B cell (primary cell): ENCODE measurements around the gene TRPV2. TPM values are rescaled to one million over a fixed set of nuclear protein-coding genes. Genes with fewer than 3 reads are reported as not detected.
"Not testable (repeated sequence)": the region's sequence is repeated elsewhere in the genome, so short reads cannot be mapped to it uniquely, and the experiment has no call there.

ENCODE experiments used
- ATAC-seq: fragments of 200-7000 bp; cut with Tn5 transposase; one replicate; pipeline ENCODE4 v1.10.0; 2021; ENCODE audit warnings: low read depth, mild to moderate bottlenecking, moderate number of reproducible peaks, moderate library complexity
- CTCF ChIA-PET: fragments of 350-600 bp; sonication (Branson Sonifier 250); formaldehyde crosslinking; loops from one replicate; lab custom pipeline; 2021; ENCODE audit warnings: antibody characterized with exemption, inconsistent platforms; lab: Charles Lee
- POLR2A ChIA-PET: fragments of 350-600 bp; sonication (Branson Sonifier 250); formaldehyde crosslinking; loops from one replicate; lab custom pipeline; 2021; ENCODE audit warnings: antibody characterized with exemption; lab: Charles Lee
- DNase-seq: peaks from one replicate; pipeline ENCODE4 v3.0.0; 2013
- H2AFZ ChIP-seq: 2 replicates; pipeline ENCODE4 v1.6.1; 2012; ENCODE audit warnings: mild to moderate bottlenecking, low read depth, low read length; ENCODE audit not compliant: insufficient read depth, poor library complexity, severe bottlenecking
- H3K27ac ChIP-seq, 2 donors: 1 replicate in 1 of 2; 2 replicates in 1 of 2; pipeline ENCODE4 v1.5.1; 2012 to 2013; ENCODE audit warnings: low read length in 2 of 2, mild to moderate bottlenecking in 2 of 2, moderate library complexity in 1 of 2
- H3K27me3 ChIP-seq, 4 experiments: fragments of 200-600 bp in 1 of 4; sonication (generic) in 1 of 4; replicated peaks in 1 of 4; 1 replicate in 2 of 4; 2 replicates in 2 of 4; pipeline versions ENCODE4 v1.6.1 to v1.7.0; 2013 to 2016; ENCODE audit warnings: low read length in 3 of 4, mild to moderate bottlenecking in 2 of 4, mixed read lengths in 1 of 4, moderate library complexity in 1 of 4; ENCODE audit not compliant: insufficient read depth in 4 of 4, control insufficient read depth in 3 of 4; ENCODE audit errors: control extremely low read depth in 1 of 4
- H3K36me3 ChIP-seq, 2 experiments: replicated peaks in 1 of 2; 1 replicate in 1 of 2; 2 replicates in 1 of 2; pipeline versions ENCODE4 v1.6.1 to v1.7.1; 2013; ENCODE audit warnings: low read length in 1 of 2; ENCODE audit not compliant: insufficient read depth in 2 of 2, control insufficient read depth in 1 of 2; ENCODE audit errors: control extremely low read depth in 1 of 2, extremely low read depth in 1 of 2
- H3K4me1 ChIP-seq, 2 donors: fragments of 200-600 bp in 1 of 2; sonication (generic) in 1 of 2; 1 replicate in 1 of 2; 2 replicates in 1 of 2; pipeline versions ENCODE4 v1.5.1 to v1.6.1; 2013 to 2017; ENCODE audit warnings: low read length in 2 of 2; ENCODE audit not compliant: control insufficient read depth in 2 of 2, insufficient read depth in 2 of 2
- H3K4me2 ChIP-seq: replicated peaks from 2 replicates; pipeline ENCODE3; 2012; ENCODE audit warnings: mild to moderate bottlenecking, low read depth, low read length; ENCODE audit not compliant: poor library complexity, severe bottlenecking
- H3K4me3 ChIP-seq, 5 experiments: fragments of 200-600 bp in 1 of 5; sonication (generic) in 1 of 5; 1 replicate in 3 of 5; 2 replicates in 2 of 5; pipeline versions ENCODE4 v1.5.1 to v1.7.0; 2011 to 2016; ENCODE audit warnings: low read length in 4 of 5, mild to moderate bottlenecking in 4 of 5, low read depth in 2 of 5, control low read depth in 1 of 5, moderate library complexity in 1 of 5; ENCODE audit not compliant: insufficient read depth in 1 of 5; ENCODE audit errors: control extremely low read depth in 1 of 5, extremely low read depth in 1 of 5
- H3K79me2 ChIP-seq: fragments of 200-600 bp; sonication (generic); one replicate; pipeline ENCODE4 v1.6.0; 2016; ENCODE audit warnings: low read length; ENCODE audit not compliant: control insufficient read depth, insufficient read depth
- H3K9ac ChIP-seq: fragments of 200-600 bp; sonication (generic); 2 replicates; pipeline ENCODE4 v1.6.1; 2017; ENCODE audit warnings: mild to moderate bottlenecking, low read length, moderate library complexity
- H3K9me3 ChIP-seq, 3 donors: one replicate each; pipeline versions ENCODE4 v1.6.1 to v1.7.1; 2013; ENCODE audit warnings: low read length in 2 of 3; ENCODE audit not compliant: control insufficient read depth in 2 of 3, insufficient read depth in 1 of 3; ENCODE audit errors: control extremely low read depth in 1 of 3
- H4K20me1 ChIP-seq: 2 replicates; pipeline ENCODE4 v1.6.0; 2012; ENCODE audit warnings: mild to moderate bottlenecking, low read length; ENCODE audit not compliant: insufficient read depth, control insufficient read depth, poor library complexity, severe bottlenecking
- H3K27ac Mint-ChIP-seq: one replicate; pipeline ENCODE4 v1.8.0; 2021; ENCODE audit warnings: mixed read lengths
- H3K27me3 Mint-ChIP-seq: one replicate; pipeline ENCODE4 v1.8.0; 2021; ENCODE audit warnings: mixed read lengths
- H3K4me1 Mint-ChIP-seq: one replicate; pipeline ENCODE4 v1.8.0; 2021; ENCODE audit warnings: mixed read lengths
- H3K4me3 Mint-ChIP-seq: one replicate; pipeline ENCODE4 v1.8.0; 2021; ENCODE audit warnings: mixed read lengths
- H3K9me3 Mint-ChIP-seq: one replicate; pipeline ENCODE4 v1.8.0; 2022; ENCODE audit warnings: mixed read lengths; ENCODE audit not compliant: insufficient read depth
- EZH2 ChIP-seq: IDR thresholded peaks from 2 replicates; pipeline ENCODE4 v1.6.1; 2012; ENCODE audit warnings: borderline replicate concordance, low read depth, mild to moderate bottlenecking, moderate library complexity, low read length; ENCODE audit not compliant: insufficient read depth, poor library complexity, severe bottlenecking
- WGBS: methylation state at CpG from one replicate; pipeline ENCODE4 v1.1.5; 2013; ENCODE audit warnings: missing lambda C conversion rate; ENCODE audit not compliant: insufficient coverage; 5-methylcytosine and 5-hydroxymethylcytosine counted together
- intact Hi-C: fragments of 100-400 bp; cut with micrococcal nuclease; formaldehyde crosslinking; loops from one replicate; pipeline ENCODE4 v1.10.0; 2022
- polyA plus RNA-seq: library from polyadenylated mRNA; depleted of rRNA; stranded (reverse); fragments of >200 nt; gene quantifications from 2 replicates; pipeline ENCODE4 v1.2.3, GENCODE V29; 2012
- total RNA-seq, 2 donors: library from RNA; stranded (reverse); fragments of 120-200 nt in 1 of 2; gene quantifications; 1 replicate in 1 of 2; 2 replicates in 1 of 2; pipeline versions ENCODE4 v1.2.3 to v1.2.4, GENCODE V29; 2013 to 2022
- TF ChIP-seq, protein P1 (sequence below): fragments of 200-600 bp; IDR thresholded peaks from one replicate; pipeline ENCODE4 v1.8.0; 2022; ENCODE audit warnings: antibody characterized with exemption, mild to moderate bottlenecking

The TRPV2 gene
- total and polyA plus RNA-seq, 2 donors (not counting 1 experiment from before 2014, with no cell fraction given) = 58.6 to 89.0 TPM

DNA sequence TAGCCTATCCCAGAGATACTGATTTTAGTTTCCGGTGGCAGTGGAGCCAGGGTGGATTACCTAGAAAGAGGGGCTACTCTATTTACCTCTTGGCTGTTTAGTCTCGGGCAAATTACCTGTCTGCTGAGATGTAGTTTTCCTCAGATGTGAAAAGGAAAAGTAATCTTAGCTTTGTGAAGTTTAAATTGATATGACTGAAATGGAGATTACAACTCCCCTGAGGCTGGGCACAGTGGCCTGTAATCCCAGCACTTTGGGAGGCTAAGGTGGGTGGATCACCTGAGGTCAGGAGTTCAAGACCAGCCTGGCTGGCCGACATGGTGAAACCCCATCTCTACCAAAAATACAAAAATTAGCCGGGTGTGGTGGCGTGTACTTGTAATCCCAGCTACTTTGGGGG is 25.0 kb downstream of the TRPV2 start:
- ATAC-seq = not testable (repeated sequence)
- CTCF ChIA-PET = interaction anchor here (0.9 to 3.6 kb wide), 5 partner anchors 12 to 81 kb away, joined by 3 to 19 read pairs (median 5); partner anchors contain the start of gene TRPV2

DNA sequence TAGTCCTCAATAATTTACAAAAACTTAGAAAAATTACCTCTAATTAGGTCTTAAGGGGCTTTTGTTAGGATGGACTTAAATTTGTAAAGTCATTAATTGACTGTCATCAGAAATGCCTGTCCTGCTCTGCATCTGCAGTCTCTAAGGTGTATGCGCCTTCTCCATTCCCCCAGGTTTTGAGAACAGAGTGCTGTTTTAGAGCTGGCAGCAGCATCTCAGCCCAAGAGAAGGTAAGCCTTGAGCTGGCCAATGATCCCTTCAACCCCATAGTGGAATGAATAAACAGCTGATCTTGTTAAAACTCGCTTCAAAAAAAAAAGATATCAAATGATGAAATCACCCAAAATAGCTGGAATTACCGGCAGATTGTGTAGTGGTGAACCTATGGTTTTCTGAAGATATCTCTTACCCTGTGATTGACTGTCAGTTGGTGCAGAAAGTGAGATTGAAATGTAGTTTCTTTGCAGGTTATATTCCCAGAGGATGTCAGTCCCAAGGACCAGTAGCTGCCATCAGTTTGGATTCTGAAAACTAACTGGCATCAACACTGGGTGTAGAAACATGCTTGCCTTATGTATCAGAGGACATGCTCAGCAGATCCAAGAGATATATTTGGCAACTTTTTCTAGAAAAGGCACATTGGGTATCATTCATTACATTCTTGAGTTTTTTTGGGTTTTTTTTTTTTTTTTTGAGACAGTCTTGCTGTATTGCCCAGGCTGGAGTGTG is 25.7 kb downstream of the TRPV2 start:
- H3K4me1 ChIP-seq = peaks cover 16 to 26% of the 10 kb centered on the region in 2 donors
- peaks cover 40% of the 10 kb centered on the region for H4K20me1 ChIP-seq
- peak overlapping the region; percentile 87 for H3K4me2 ChIP-seq
- H3K4me1 Mint-ChIP-seq = peaks cover 39% of the 10 kb centered on the region
- intact Hi-C loops = no loop called here
- H3K27me3 Mint-ChIP-seq = no peaks in the 10 kb centered on the region
- no peak overlapping the region for H3K9ac ChIP-seq
- ChIA-PET POLR2A (no interaction called here), CTCF (interaction anchor here (0.6 to 3.6 kb wide), 9 partner anchors 11 to 90 kb away, joined by 3 to 19 read pairs (median 5); partner anchors contain the start of gene TRPV2)
- H3K27me3 ChIP-seq = no peaks in the 10 kb centered on the region
- H3K79me2 ChIP-seq = peaks cover 48% of the 10 kb centered on the region
- no peak overlapping the region for H3K27ac ChIP-seq
- whole genome bisulfite sequencing = 92% methylated on average over 2 of the region's 3 CpGs
- ATAC-seq (no peak), DNase-seq (no peak)
- H3K27ac Mint-ChIP-seq = peak overlapping the region; percentile 46
- H3K36me3 ChIP-seq = peaks cover 8 to 37% of the 10 kb centered on the region in 2 experiments
- no peaks in the 10 kb centered on the region for H3K9me3 ChIP-seq
- H3K9me3 Mint-ChIP-seq = no peaks in the 10 kb centered on the region
- H3K4me3 ChIP-seq = no peak overlapping the region
- peak overlapping the region; percentile 59 for H3K4me3 Mint-ChIP-seq
- H2AFZ ChIP-seq = no peak overlapping the region
- TF ChIP-seq, protein P1, sequence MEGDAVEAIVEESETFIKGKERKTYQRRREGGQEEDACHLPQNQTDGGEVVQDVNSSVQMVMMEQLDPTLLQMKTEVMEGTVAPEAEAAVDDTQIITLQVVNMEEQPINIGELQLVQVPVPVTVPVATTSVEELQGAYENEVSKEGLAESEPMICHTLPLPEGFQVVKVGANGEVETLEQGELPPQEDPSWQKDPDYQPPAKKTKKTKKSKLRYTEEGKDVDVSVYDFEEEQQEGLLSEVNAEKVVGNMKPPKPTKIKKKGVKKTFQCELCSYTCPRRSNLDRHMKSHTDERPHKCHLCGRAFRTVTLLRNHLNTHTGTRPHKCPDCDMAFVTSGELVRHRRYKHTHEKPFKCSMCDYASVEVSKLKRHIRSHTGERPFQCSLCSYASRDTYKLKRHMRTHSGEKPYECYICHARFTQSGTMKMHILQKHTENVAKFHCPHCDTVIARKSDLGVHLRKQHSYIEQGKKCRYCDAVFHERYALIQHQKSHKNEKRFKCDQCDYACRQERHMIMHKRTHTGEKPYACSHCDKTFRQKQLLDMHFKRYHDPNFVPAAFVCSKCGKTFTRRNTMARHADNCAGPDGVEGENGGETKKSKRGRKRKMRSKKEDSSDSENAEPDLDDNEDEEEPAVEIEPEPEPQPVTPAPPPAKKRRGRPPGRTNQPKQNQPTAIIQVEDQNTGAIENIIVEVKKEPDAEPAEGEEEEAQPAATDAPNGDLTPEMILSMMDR = no peak
- TF ChIP-seq EZH2 = no peak

More for the DNA sequence above, 25.0 kb downstream of the TRPV2 start:
- H3K9ac ChIP-seq = peak overlapping the region; percentile 93
- H3K27me3 Mint-ChIP-seq, H3K9me3 ChIP-seq, DNase-seq, H3K27me3 ChIP-seq, H2AFZ ChIP-seq, H3K9me3 Mint-ChIP-seq, intact Hi-C loops: not testable (repeated sequence)
- H3K4me1 ChIP-seq = peaks cover 16 to 26% of the 10 kb centered on the region in 2 donors
- H3K4me3 ChIP-seq = peak overlapping the region in 4 of 5 experiments; percentile 87 to 94 (median 90)
- H3K36me3 ChIP-seq = peaks cover 8 to 35% of the 10 kb centered on the region in 2 experiments
- peak overlapping the region in 1 of 2 donors; percentile 92 for H3K27ac ChIP-seq
- H3K4me2 ChIP-seq = peak overlapping the region; percentile 87
- H4K20me1 ChIP-seq = peaks cover 33% of the 10 kb centered on the region
- H3K4me3 Mint-ChIP-seq = peak overlapping the region; percentile 99
- peak overlapping the region; percentile 96 for H3K27ac Mint-ChIP-seq
- WGBS = 40% methylated on average over 1 of the region's 5 CpGs
- POLR2A ChIA-PET = interaction anchor here (2.8 kb wide), 1 partner anchor 59 kb away, joined by 30 read pairs; the partner anchor contains the start of gene UBB
- peaks cover 43% of the 10 kb centered on the region for H3K4me1 Mint-ChIP-seq
- peaks cover 48% of the 10 kb centered on the region for H3K79me2 ChIP-seq
